ENCODE results near the gene PAPSS2.

DNA sequence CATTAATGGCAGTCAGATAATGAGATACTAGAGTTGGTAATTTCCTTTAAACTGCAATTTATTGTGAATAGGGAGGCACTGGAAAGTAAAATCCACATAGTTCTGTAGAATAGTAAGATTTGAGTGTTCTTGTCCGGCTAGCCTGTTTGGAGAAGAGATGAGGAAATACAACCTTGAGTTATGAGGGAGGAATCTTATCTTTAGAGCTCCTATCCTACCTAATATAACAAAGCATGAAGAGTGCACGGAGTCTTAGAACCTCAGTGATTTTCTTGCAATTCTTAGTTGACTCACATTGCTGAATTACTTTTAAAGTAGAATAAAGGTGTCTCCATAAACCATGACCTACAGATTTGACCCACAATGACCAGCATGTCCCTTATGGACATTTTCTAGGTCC is 84.9 kb downstream of the PAPSS2 start:
- TF ChIP-seq EZH2phosphoT487 (conservative IDR thresholded peaks at IDR 0.05; ENCODE audit: low read length), result no peak
- TF ChIP-seq, protein P1, sequence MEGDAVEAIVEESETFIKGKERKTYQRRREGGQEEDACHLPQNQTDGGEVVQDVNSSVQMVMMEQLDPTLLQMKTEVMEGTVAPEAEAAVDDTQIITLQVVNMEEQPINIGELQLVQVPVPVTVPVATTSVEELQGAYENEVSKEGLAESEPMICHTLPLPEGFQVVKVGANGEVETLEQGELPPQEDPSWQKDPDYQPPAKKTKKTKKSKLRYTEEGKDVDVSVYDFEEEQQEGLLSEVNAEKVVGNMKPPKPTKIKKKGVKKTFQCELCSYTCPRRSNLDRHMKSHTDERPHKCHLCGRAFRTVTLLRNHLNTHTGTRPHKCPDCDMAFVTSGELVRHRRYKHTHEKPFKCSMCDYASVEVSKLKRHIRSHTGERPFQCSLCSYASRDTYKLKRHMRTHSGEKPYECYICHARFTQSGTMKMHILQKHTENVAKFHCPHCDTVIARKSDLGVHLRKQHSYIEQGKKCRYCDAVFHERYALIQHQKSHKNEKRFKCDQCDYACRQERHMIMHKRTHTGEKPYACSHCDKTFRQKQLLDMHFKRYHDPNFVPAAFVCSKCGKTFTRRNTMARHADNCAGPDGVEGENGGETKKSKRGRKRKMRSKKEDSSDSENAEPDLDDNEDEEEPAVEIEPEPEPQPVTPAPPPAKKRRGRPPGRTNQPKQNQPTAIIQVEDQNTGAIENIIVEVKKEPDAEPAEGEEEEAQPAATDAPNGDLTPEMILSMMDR (IDR thresholded peaks at IDR 0.05; ENCODE audit: insufficient read depth, low read length, poor library complexity, severe bottlenecking), result no peak

Data from SU-DHL-6 (cell line).